ENCODE results near the gene MEOX2.

Gene MEOX2

GRCh38 chr7:15609287-15609686, 77.2 kb downstream of the MEOX2 start:
- FAIRE-seq = no peak

- FAIRE-seq = no peak
Measured at GRCh38 chr7:15607529-15608210, 78.8 kb downstream of the MEOX2 start.

- no peak for FAIRE-seq
Measured at GRCh38 chr7:15606561-15606960, 79.9 kb downstream of the MEOX2 start.

GRCh38 chr7:15604166-15604565, 82.3 kb downstream of the MEOX2 start:
- no peak for FAIRE-seq

GRCh38 chr7:15603124-15603523, 83.4 kb downstream of the MEOX2 start:
- no peak for FAIRE-seq

GRCh38 chr7:15602236-15602635, 84.2 kb downstream of the MEOX2 start:
- no peak for FAIRE-seq

- no peak for FAIRE-seq
Measured at GRCh38 chr7:15601175-15601574, 85.3 kb downstream of the MEOX2 start.

- FAIRE-seq = no peak
Measured at GRCh38 chr7:15600298-15600697, 86.2 kb downstream of the MEOX2 start.

GRCh38 chr7:15594461-15594860, 92.0 kb downstream of the MEOX2 start:
- no peak for FAIRE-seq

- no peak for FAIRE-seq
Measured at GRCh38 chr7:15593382-15593781, 93.1 kb downstream of the MEOX2 start.

GRCh38 chr7:15586266-15586665, 100.2 kb downstream of the MEOX2 start:
- no peak for FAIRE-seq

- FAIRE-seq = no peak
Measured at GRCh38 chr7:15584575-15584974, 101.9 kb downstream of the MEOX2 start.

- FAIRE-seq = no peak
Measured at GRCh38 chr7:15582773-15583172, 103.7 kb downstream of the MEOX2 start.

GRCh38 chr7:15581352-15581951, 105.0 kb downstream of the MEOX2 start:
- no peak for FAIRE-seq

- no peak for FAIRE-seq
Measured at GRCh38 chr7:15580604-15581351, 105.7 kb downstream of the MEOX2 start.

GRCh38 chr7:15577600-15577999, 108.9 kb downstream of the MEOX2 start:
- FAIRE-seq = no peak

GRCh38 chr7:15571301-15571878, 115.1 kb downstream of the MEOX2 start:
- FAIRE-seq = peak; percentile 45

- FAIRE-seq = no peak
Measured at GRCh38 chr7:15567652-15568051, 118.8 kb downstream of the MEOX2 start.

- FAIRE-seq = no peak
Measured at GRCh38 chr7:15567036-15567435, 119.4 kb downstream of the MEOX2 start.

- FAIRE-seq = no peak
Measured at GRCh38 chr7:15566476-15566875, 120.0 kb downstream of the MEOX2 start.

- FAIRE-seq = no peak
Measured at GRCh38 chr7:15561835-15562234, 124.6 kb downstream of the MEOX2 start, which contains the start of gene AGMO. AGMO (minus strand) TSS chr7:15562015.

All from colon (tissue), 2 donors.